ENCODE measurements around the gene BBS9.
"Not testable (repeated sequence)": the region's sequence is repeated elsewhere in the genome, so short reads cannot be mapped to it uniquely, and the experiment has no call there.

GRCh38 chr7:33527008-33527407 is 397.6 kb downstream of the BBS9 start:
- not testable (repeated sequence) for TF ChIP-seq POU2F2, POLR2AphosphoS5 (IDR thresholded peaks at IDR 0.05; ENCODE audit: low read depth, low read length)

Measured in GM12891 (cell line).